ENCODE results near the gene CABLES1.
A peak's percentile ranks its signal among the peaks of the same experiment; 100 is the strongest.
"Not testable (repeated sequence)": the region's sequence is repeated elsewhere in the genome, so short reads cannot be mapped to it uniquely, and the experiment has no call there.

The CABLES1 gene, protein sequence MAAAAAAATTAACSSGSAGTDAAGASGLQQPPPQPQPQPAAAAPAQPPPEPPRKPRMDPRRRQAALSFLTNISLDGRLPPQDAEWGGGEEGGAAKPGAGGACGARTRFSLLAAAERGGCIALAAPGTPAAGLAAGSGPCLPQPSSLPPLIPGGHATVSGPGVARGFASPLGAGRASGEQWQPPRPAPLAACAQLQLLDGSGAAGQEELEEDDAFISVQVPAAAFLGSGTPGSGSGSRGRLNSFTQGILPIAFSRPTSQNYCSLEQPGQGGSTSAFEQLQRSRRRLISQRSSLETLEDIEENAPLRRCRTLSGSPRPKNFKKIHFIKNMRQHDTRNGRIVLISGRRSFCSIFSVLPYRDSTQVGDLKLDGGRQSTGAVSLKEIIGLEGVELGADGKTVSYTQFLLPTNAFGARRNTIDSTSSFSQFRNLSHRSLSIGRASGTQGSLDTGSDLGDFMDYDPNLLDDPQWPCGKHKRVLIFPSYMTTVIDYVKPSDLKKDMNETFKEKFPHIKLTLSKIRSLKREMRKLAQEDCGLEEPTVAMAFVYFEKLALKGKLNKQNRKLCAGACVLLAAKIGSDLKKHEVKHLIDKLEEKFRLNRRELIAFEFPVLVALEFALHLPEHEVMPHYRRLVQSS

GRCh38 chr18:23134780-23135549 lies at the start of gene CABLES1:
TSS of gene CABLES1 (plus strand) at chr18:23135485. CDS start at chr18:23135763, 278 bp downstream.
- H3K9me3 ChIP-seq (ENCODE audit: severe bottlenecking), result no peaks in the 10 kb centered on the region
- H3K4me3 ChIP-seq (ENCODE audit: low read depth, low read length), result peak within 1 kb of the TSS; percentile 59
- H3K27me3 ChIP-seq (ENCODE audit: insufficient read depth, low read depth, severe bottlenecking), result peaks cover 8% of the 10 kb centered on the region
- H3K27ac ChIP-seq, result peak within 1 kb of the TSS; percentile 25; the same call in 1 of the 2 replicates
- DNase-seq, result peak; percentile 75
- no peak for TF ChIP-seq CTCF (IDR thresholded peaks at IDR 0.05; ENCODE audit: low read depth, low read length)
- H3K36me3 ChIP-seq, result no peaks in the 10 kb centered on the region

- Histone ChIP-seq H3K27ac (no peak overlapping the region), H3K9me3 (ENCODE audit: severe bottlenecking) (no peaks in the 10 kb centered on the region), H3K27me3 (ENCODE audit: insufficient read depth, low read depth, severe bottlenecking) (no peaks in the 10 kb centered on the region), H3K36me3 (no peaks in the 10 kb centered on the region), H3K4me3 (ENCODE audit: low read depth, low read length) (no peak overlapping the region)
- no peak for DNase-seq
- TF ChIP-seq CTCF (IDR thresholded peaks at IDR 0.05; ENCODE audit: low read depth, low read length), result no peak
These were observed 47.9 kb upstream of the CABLES1 start for GRCh38 chr18:23087352-23087751.

- Histone ChIP-seq H3K9me3 (ENCODE audit: severe bottlenecking) (no peaks in the 10 kb centered on the region), H3K4me3 (ENCODE audit: low read depth, low read length) (no peak overlapping the region), H3K27me3 (ENCODE audit: insufficient read depth, low read depth, severe bottlenecking) (no peaks in the 10 kb centered on the region), H3K36me3 (no peaks in the 10 kb centered on the region), H3K27ac (no peak overlapping the region)
- DNase-seq, result no peak
- TF ChIP-seq CTCF (IDR thresholded peaks at IDR 0.05; ENCODE audit: low read depth, low read length), result no peak
These were observed 47.0 kb upstream of the CABLES1 start for GRCh38 chr18:23088310-23088709.

GRCh38 chr18:23091017-23091993 lies 44.0 kb upstream of the CABLES1 start:
- not testable (repeated sequence) for H3K27me3 ChIP-seq (ENCODE audit: insufficient read depth, low read depth, severe bottlenecking); H3K27ac ChIP-seq; H3K4me3 ChIP-seq (ENCODE audit: low read depth, low read length); H3K36me3 ChIP-seq; H3K9me3 ChIP-seq (ENCODE audit: severe bottlenecking); DNase-seq

DNA sequence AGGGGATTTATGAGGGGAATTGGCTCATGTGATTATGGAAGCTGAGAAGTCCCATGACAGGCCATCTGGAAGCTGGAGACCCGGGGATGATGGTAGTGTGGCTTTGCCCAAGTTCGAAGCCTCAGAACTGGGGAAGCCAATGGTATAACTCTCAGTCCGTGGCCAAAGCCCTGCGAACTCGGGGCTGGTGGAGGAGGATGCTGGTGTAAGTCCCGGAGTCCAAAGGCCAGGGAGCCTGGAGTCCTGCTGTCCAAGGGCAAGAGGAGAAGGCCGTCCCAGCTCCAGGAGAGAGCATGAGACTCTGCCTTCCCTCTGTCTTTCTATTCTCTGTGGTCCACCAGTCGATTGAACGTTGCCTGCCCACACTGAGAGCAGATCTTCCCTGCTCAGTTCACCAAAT lies 43.2 kb upstream of the CABLES1 start:
- Histone ChIP-seq H3K36me3 (no peaks in the 10 kb centered on the region), H3K9me3 (ENCODE audit: severe bottlenecking) (no peaks in the 10 kb centered on the region), H3K27me3 (ENCODE audit: insufficient read depth, low read depth, severe bottlenecking) (no peaks in the 10 kb centered on the region), H3K27ac (no peak overlapping the region), H3K4me3 (ENCODE audit: low read depth, low read length) (no peak overlapping the region)
- no peak for TF ChIP-seq CTCF (IDR thresholded peaks at IDR 0.05; ENCODE audit: low read depth, low read length)
- no peak for DNase-seq

- H3K27ac ChIP-seq; DNase-seq; H3K27me3 ChIP-seq (ENCODE audit: insufficient read depth, low read depth, severe bottlenecking); H3K4me3 ChIP-seq (ENCODE audit: low read depth, low read length); H3K36me3 ChIP-seq; H3K9me3 ChIP-seq (ENCODE audit: severe bottlenecking): not testable (repeated sequence)
These were observed 42.2 kb upstream of the CABLES1 start for GRCh38 chr18:23093130-23093529.

All from WERI-Rb-1 (cell line).